Measurements from ENCODE around the gene KCNJ15.

DNA sequence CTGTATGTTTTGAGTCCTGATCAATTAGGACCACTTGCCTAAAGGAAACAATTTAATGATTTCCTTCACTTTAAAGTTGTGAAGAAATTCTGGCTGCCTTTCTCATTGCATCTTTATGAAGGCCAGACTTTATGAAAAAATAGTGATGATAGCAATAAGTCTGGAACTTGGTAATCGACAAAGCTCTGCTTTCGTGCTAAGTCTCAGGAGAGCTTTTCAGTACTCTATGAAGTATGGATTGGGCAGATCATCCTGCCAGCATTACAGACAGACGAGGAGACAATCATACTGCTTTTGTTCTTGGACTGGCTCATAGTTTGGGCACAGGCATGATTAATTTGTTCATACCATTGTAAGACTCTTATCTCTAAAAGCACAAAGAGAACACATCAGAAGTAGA lies 45.5 kb upstream of the KCNJ15 start:
- no peak for TF ChIP-seq POLR2AphosphoS5 (IDR thresholded peaks at IDR 0.05; ENCODE audit: low read depth, low read length)
- TF ChIP-seq TAF1 (IDR thresholded peaks at IDR 0.05; ENCODE audit: borderline replicate concordance, low read depth, low read length) = no peak
